Activated B cell treated with CpG ODN at 0.5 μM for 24 hours (primary cell): Measurements from ENCODE around the gene PLEK2. TPM values are rescaled to one million over a fixed set of nuclear protein-coding genes. Genes with fewer than 3 reads are reported as not detected.

Source experiments
- ATAC-seq: fragments of 200-7000 bp; cut with Tn5 transposase; one replicate; pipeline ENCODE4 v1.10.0; 2021; ENCODE audit warnings: low read depth, mild to moderate bottlenecking, moderate library complexity
- CTCF ChIA-PET: fragments of 350-600 bp; sonication (Branson Sonifier 250); formaldehyde crosslinking; loops from one replicate; lab custom pipeline; 2021; ENCODE audit warnings: antibody characterized with exemption; lab: Charles Lee
- POLR2A ChIA-PET: fragments of 350-600 bp; sonication (Branson Sonifier 250); formaldehyde crosslinking; loops from one replicate; lab custom pipeline; 2021; ENCODE audit warnings: antibody characterized with exemption; lab: Charles Lee
- DNase-seq: peaks from one replicate; pipeline ENCODE4 v3.0.0; 2022
- H3K27ac Mint-ChIP-seq: one replicate; pipeline ENCODE4 v1.8.0; 2020; ENCODE audit warnings: mixed read lengths
- H3K27me3 Mint-ChIP-seq: one replicate; pipeline ENCODE4 v1.8.0; 2021; ENCODE audit warnings: mixed read lengths
- H3K36me3 Mint-ChIP-seq: one replicate; pipeline ENCODE4 v1.8.0; 2021; ENCODE audit warnings: low read depth, mixed read lengths
- H3K4me1 Mint-ChIP-seq: one replicate; pipeline ENCODE4 v1.8.0; 2021; ENCODE audit warnings: mixed read lengths
- H3K4me3 Mint-ChIP-seq: one replicate; pipeline ENCODE4 v1.8.0; 2020; ENCODE audit warnings: mild to moderate bottlenecking, mixed read lengths
- H3K9me3 Mint-ChIP-seq: one replicate; pipeline ENCODE4 v1.8.0; 2020; ENCODE audit warnings: mixed read lengths
- intact Hi-C: fragments of 100-400 bp; cut with micrococcal nuclease; formaldehyde crosslinking; loops from one replicate; pipeline ENCODE4 v1.15.1; 2024
- total RNA-seq: library from RNA; stranded (reverse); gene quantifications from 2 replicates; pipeline ENCODE4 v1.2.3, GENCODE V29; 2022
- TF ChIP-seq, protein P1 (sequence below): fragments of 200-600 bp; IDR thresholded peaks from one replicate; pipeline ENCODE4 v1.8.0; 2022; ENCODE audit warnings: antibody characterized with exemption, mild to moderate bottlenecking

PLEK2 gene
- total RNA-seq, 1 donor from 2014 or later = not detected

GRCh38 chr14:67425608-67426007 lies 13.6 kb upstream of the PLEK2 start:
- Mint-ChIP-seq H3K36me3 (no peaks in the 10 kb centered on the region), H3K27ac (no peak overlapping the region), H3K9me3 (no peaks in the 10 kb centered on the region), H3K4me1 (peaks cover 3% of the 10 kb centered on the region), H3K4me3 (no peak overlapping the region), H3K27me3 (peaks cover 11% of the 10 kb centered on the region)
- intact Hi-C loops = no loop called here
- CTCF ChIA-PET = interaction anchor here (0.7 to 9.6 kb wide), 7 partner anchors 11 to 279 kb away, joined by 3 to 339 read pairs (median 23); no protein-coding TSS in a partner anchor
- no peak for DNase-seq
- TF ChIP-seq, protein P1, sequence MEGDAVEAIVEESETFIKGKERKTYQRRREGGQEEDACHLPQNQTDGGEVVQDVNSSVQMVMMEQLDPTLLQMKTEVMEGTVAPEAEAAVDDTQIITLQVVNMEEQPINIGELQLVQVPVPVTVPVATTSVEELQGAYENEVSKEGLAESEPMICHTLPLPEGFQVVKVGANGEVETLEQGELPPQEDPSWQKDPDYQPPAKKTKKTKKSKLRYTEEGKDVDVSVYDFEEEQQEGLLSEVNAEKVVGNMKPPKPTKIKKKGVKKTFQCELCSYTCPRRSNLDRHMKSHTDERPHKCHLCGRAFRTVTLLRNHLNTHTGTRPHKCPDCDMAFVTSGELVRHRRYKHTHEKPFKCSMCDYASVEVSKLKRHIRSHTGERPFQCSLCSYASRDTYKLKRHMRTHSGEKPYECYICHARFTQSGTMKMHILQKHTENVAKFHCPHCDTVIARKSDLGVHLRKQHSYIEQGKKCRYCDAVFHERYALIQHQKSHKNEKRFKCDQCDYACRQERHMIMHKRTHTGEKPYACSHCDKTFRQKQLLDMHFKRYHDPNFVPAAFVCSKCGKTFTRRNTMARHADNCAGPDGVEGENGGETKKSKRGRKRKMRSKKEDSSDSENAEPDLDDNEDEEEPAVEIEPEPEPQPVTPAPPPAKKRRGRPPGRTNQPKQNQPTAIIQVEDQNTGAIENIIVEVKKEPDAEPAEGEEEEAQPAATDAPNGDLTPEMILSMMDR = no peak
- POLR2A ChIA-PET = no interaction called here
- ATAC-seq = no peak

- intact Hi-C loops = no loop called here
- TF ChIP-seq, protein P1 = no peak
- Mint-ChIP-seq H3K27me3 (peaks cover 11% of the 10 kb centered on the region), H3K9me3 (no peaks in the 10 kb centered on the region), H3K36me3 (no peaks in the 10 kb centered on the region), H3K4me3 (no peak overlapping the region), H3K27ac (no peak overlapping the region), H3K4me1 (peaks cover 3% of the 10 kb centered on the region)
- DNase-seq = no peak
- CTCF ChIA-PET = interaction anchor here (1.7 to 9.6 kb wide), 3 partner anchors 10 to 280 kb away, joined by 5 to 339 read pairs (median 33); no protein-coding TSS in a partner anchor
- ATAC-seq = no peak
- POLR2A ChIA-PET = interaction anchor here (0.7 kb wide), 1 partner anchor 46 kb away, joined by 3 read pairs; no protein-coding TSS in a partner anchor
Observed at GRCh38 chr14:67424539-67424938, 12.6 kb upstream of the PLEK2 start.

DNA sequence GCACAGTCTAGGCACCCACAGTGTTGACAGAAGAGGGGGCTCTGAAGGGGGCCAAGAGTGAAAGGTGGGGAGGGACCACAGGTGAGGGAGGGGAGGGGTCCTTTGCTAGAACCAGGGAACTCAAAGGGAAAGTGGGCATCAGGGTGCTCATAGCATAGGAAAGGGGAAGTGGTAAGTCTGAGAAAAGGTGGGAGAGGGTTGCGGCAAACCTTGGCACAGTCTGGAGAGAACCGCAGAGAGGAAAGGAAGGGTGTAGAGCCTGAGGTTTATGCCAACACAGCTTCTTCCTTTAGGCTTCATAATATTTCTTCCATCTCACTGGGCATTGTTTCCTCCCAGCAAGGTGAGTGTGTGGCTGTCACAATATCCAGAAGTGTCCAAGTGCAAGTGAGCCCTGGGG lies 11.5 kb upstream of the PLEK2 start:
- ChIA-PET POLR2A (no interaction called here), CTCF (interaction anchor here (1.7 to 9.6 kb wide), 2 partner anchors 146 to 148 kb away, joined by 5 to 339 read pairs; no protein-coding TSS in a partner anchor)
- ATAC-seq (no peak), DNase-seq (no peak)
- H3K36me3 Mint-ChIP-seq = no peaks in the 10 kb centered on the region
- peaks cover 11% of the 10 kb centered on the region for H3K27me3 Mint-ChIP-seq
- no peaks in the 10 kb centered on the region for H3K9me3 Mint-ChIP-seq
- no peak overlapping the region for H3K27ac Mint-ChIP-seq
- TF ChIP-seq, protein P1 = no peak
- no peak overlapping the region for H3K4me3 Mint-ChIP-seq
- intact Hi-C loops = no loop called here
- H3K4me1 Mint-ChIP-seq = peaks cover 3% of the 10 kb centered on the region

- peaks cover 6% of the 10 kb centered on the region for H3K4me1 Mint-ChIP-seq
- H3K4me3 Mint-ChIP-seq = no peak overlapping the region
- H3K36me3 Mint-ChIP-seq = no peaks in the 10 kb centered on the region
- H3K27ac Mint-ChIP-seq = no peak overlapping the region
- no peaks in the 10 kb centered on the region for H3K9me3 Mint-ChIP-seq
- peaks cover 8% of the 10 kb centered on the region for H3K27me3 Mint-ChIP-seq
- no peak for DNase-seq
- no peak for ATAC-seq
- intact Hi-C loops = no loop called here
- TF ChIP-seq, protein P1 = no peak
- POLR2A ChIA-PET = no interaction called here
- CTCF ChIA-PET = interaction anchor here (1.1 to 1.9 kb wide), 3 partner anchors 91 to 150 kb away, joined by 3 to 18 read pairs (median 5); no protein-coding TSS in a partner anchor
Observed at GRCh38 chr14:67421356-67422224, 9.6 kb upstream of the PLEK2 start.

DNA sequence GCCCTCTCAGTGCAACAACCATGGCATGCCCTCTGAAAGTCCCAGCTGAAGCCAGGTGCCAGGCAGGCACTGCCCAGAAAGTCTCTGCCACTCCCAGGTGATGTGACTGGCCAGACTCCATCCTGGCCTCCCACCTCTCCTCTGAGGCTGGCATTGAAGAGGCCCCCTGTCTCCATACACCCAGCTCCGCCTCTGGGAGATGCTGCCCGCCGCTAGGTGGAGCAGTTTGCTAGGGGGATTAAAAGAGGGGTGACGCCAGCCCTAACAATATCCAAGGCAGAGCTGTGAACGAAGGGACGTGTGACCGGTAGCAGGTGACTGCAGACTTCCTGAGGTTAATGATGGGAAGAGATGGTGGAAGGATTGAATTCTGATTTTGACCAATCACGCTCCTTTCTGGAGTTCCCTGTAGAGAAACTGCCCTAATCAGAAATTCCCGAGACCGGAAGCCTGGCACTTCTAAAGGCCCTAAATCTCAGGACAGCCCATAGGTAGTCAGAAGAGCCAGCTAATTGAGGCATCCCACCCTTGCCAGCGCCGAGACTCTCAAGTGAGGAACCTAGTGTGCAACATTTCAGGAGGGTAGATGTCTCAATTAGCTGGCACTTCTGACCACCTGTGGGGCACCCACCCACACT lies 8.3 kb upstream of the PLEK2 start:
- TF ChIP-seq, protein P1 = no peak
- Mint-ChIP-seq H3K36me3 (no peaks in the 10 kb centered on the region), H3K4me3 (no peak overlapping the region), H3K27me3 (peaks cover 3% of the 10 kb centered on the region), H3K4me1 (peaks cover 13% of the 10 kb centered on the region), H3K27ac (no peak overlapping the region), H3K9me3 (no peaks in the 10 kb centered on the region)
- ChIA-PET CTCF (interaction anchor here (0.7 to 1.9 kb wide), 7 partner anchors 11 to 287 kb away, joined by 3 to 18 read pairs (median 3); no protein-coding TSS in a partner anchor), POLR2A (interaction anchor here (1.1 kb wide), 1 partner anchor 151 kb away, joined by 3 read pairs; no protein-coding TSS in a partner anchor)
- peak; percentile 30 for ATAC-seq
- intact Hi-C loops = no loop called here
- DNase-seq = no peak
